Fibroblast of lung (primary cell): ENCODE results near the gene EDRF1.

Experiments used
- CTCF ChIP-seq, 2 donors: IDR thresholded peaks in 1 of 2; conservative IDR thresholded peaks in 1 of 2; 1 replicate in 1 of 2; 2 replicates in 1 of 2; pipeline ENCODE4 v1.5.1; 2011 to 2012; ENCODE audit warnings: low read length in 2 of 2, control low read depth in 1 of 2, inconsistent platforms in 1 of 2, low read depth in 1 of 2, mild to moderate bottlenecking in 1 of 2
- EZH2 ChIP-seq: IDR thresholded peaks from 2 replicates; pipeline ENCODE4 v1.5.1; 2012; ENCODE audit warnings: low read length, control low read depth, mild to moderate bottlenecking; ENCODE audit errors: missing control alignments

- TF ChIP-seq CTCF (conservative IDR thresholded peaks at IDR 0.05 in 1 of 2, IDR thresholded peaks at IDR 0.05 in 1 of 2; ENCODE audit: low read depth in 1 of 2, low read length in 2 of 2) (peak in 1 of 2 donors; percentile 34), EZH2 (no peak)
Observed at GRCh38 chr10:125700355-125700911, 19.1 kb upstream of the EDRF1 start.
